Activated CD4-positive, CD25-positive, alpha-beta regulatory T cell treated with anti-CD3 and anti-CD28 coated beads, Interleukin-2, amount 50 U/mL, for 16 hours (primary cell): ENCODE data around the gene ALS2CL.
"Not testable (repeated sequence)": the region's sequence is repeated elsewhere in the genome, so short reads cannot be mapped to it uniquely, and the experiment has no call there.

Experiments used
- DNase-seq: peaks from one replicate; pipeline ENCODE4 v3.0.0-alpha.2; 2020; ENCODE audit warnings: low read depth, low spot score

The ALS2CL gene, protein sequence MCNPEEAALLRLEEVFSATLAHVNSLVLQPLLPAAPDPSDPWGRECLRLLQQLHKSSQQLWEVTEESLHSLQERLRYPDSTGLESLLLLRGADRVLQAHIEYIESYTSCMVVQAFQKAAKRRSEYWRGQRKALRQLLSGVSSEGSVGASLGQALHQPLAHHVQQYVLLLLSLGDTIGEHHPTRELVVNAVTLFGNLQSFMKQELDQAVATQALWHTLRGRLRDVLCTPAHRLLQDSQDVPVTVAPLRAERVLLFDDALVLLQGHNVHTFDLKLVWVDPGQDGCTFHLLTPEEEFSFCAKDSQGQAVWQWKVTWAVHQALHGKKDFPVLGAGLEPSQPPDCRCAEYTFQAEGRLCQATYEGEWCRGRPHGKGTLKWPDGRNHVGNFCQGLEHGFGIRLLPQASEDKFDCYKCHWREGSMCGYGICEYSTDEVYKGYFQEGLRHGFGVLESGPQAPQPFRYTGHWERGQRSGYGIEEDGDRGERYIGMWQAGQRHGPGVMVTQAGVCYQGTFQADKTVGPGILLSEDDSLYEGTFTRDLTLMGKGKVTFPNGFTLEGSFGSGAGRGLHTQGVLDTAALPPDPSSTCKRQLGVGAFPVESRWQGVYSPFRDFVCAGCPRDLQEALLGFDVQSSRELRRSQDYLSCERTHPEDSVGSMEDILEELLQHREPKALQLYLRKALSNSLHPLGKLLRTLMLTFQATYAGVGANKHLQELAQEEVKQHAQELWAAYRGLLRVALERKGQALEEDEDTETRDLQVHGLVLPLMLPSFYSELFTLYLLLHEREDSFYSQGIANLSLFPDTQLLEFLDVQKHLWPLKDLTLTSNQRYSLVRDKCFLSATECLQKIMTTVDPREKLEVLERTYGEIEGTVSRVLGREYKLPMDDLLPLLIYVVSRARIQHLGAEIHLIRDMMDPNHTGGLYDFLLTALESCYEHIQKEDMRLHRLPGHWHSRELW

GRCh38 chr3:46693038-46693891 is at the start of gene ALS2CL:
Gene ALS2CL, minus strand, starts transcription at chr3:46693679. Its CDS starts 4,239 bp downstream, at chr3:46689440.
- peak; percentile 39 for DNase-seq

DNA sequence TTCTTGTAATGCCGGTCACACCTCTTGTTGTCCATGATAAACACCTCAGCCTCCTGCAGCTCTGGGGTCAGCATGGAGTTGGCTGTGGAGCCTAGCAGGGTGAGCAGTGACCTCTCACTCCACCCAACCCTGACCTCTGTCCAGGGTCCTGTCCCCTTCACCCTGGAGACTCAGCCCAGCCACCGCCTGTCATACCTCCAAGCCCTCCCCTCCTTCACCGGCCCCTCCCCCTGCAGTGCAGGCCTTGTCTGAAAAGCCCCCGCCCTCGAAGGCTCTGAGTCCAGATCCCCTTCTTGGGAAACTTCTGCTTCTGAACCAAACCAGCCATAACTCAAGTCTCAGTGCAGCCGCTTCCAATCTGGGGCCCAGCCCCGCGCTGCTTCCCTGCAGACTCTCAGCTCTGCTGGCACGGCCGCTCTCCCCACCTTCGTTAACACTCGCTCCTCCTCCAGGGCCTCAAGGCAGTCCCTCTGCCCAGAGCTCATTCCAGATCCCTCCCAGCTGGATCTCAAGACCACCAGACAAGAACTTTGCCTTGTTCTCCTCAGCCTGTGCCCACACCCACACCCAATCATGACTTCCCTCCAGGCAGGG is 49.6 kb upstream of the ALS2CL start:
- DNase-seq, result no peak

DNA sequence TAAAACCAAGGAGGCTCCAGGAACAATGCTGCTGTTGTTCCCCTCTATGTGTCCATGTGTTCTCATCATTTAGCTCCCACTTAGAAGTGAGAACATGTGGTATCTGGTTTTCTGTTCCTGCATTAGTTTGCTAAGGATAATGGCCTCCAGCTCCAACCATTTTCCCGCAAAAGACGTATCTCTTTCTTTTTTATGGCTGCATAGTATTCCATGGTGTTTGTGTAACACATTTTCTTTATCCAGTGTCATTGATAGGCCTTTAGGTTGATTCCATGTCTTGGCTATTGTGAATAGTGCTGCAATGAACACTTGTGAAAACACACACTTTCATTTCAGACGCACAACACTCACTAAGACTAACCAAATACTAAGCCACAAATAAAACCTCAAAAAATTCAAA is 46.1 kb upstream of the ALS2CL start:
- DNase-seq, result not testable (repeated sequence)

DNA sequence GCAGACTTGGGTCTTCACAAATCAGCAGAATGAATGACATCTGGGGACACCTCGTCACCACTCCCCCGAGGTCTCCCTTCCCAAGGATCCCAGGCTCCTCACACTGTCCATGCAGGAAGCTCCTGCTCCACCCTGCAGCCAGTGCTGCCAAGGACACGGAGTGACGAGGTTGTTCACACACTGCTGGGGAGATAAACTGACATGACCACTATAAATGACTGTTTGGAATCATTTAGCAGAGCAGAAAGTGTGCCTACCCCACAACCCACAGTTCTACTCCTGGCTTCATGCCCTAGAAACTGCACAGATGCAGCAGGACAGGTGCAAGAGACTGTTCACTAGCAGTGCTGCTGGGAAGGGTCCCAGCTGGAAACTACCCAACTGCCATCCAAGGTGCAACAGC is 43.9 kb upstream of the ALS2CL start:
- DNase-seq, result no peak

DNA sequence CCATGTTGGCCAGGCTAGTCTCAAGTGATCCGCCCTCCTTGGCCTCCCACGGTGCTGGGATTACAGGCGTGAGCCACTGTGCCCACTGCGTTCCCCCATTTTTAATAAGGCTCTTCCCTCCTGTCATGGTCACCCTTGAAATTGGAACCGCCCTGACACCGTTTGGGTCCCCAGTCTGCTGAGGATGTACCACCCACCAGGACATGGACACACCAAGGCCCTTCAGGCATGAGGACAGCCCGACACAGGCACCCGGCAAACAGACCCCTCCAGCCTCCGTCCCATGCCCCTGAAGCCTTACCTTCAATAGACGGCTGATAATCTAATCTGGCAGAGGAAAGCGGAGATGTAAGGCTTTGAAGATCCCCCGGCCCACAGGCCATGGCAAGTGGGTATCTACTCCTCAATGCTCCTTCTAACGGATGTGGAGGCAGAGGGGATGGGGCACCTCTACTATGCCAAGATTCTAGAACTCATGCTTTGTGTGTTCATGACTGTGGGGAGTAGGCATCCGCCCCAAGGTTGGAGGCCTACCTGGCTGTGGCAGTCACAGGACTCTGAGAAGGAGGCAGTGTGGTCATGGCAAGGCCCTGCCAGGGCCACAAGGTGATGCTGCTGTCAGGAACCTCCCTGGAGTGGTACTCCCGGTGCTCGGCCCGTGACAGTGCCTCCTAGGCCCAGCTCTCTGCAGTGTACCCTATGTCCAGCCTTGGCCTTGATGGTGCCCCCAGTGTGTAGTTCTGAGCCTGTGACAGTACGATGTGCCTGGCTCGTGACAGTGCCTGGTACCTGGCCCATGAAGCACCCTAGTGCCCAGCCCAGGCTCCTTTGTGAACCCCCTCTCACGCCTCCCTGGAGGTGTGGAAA is 42.8 kb upstream of the ALS2CL start:
- no peak for DNase-seq

- DNase-seq, result no peak
Measured at GRCh38 chr3:46734773-46735172, 41.3 kb upstream of the ALS2CL start.

DNA sequence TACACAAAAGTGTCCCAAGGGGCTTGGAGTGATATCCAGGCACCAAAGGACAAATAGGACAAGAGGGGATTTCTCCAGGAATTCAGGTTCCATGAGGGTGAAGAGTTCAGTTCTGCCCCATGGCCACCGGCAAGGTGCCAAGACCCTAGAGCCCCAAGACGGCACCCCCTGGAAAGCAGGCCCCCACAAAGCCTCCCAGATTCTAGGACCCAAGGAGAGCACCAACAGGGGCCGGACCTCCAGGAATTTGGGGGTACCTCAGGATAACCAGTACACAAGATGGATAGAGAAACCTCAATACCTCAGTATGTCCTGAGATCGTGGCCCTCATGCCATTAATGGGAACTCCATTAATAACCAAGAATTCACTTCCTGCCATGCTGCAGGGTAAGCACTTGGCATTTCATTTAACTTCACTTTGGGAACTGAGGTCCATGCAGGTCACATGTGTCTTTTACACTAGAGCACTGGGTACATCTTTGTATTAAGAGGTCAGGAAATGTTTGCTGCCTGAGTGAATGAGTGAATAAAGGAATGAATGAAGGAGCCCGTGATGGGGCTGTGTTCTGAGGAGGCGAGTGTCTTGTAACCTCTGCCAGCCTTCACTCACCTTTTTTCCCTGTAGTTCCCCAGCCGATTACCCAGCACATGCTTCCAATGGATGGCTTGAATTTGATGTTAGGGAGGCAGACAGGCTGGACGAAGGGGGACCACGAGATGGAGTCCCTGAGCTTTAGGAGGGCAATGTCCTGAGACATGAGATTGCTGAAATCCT is 39.7 kb upstream of the ALS2CL start:
- no peak for DNase-seq

DNA sequence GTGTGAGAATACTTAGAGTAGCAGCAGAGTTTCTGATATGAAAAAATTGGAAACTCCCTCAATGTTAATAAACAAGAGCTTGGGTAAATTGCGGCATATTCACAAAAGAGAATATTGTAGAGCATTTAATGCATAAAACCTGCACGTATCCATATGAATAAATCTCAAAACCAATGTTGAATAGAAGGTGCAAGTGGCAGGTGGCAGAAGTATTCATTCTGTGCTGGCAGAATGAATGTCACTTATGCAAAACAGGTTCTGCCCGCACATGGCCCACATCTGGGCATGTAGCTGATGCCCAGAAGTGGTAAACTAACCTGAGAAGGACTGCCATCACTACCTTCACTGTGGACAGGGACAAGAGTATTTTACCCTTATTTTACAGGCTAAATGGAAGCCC is 38.3 kb upstream of the ALS2CL start:
- no peak for DNase-seq

DNA sequence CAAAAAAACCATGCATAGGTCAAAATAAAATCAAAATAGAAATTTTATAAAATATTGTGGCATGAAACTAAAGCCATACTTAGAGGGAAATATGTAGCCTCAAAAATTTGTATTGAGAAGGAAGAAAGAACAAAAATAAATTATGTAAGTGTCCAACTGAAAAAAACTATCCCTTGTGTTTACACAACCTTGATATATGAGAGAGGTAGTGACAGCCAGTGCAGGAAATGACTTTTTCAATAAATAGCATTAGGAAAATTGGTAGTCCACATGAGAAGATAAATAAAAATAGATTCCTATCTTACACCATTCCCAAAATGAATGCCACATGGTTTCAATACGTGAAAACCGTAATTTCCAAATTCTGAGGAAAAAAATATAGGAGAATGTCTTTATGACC is 37.3 kb upstream of the ALS2CL start:
- DNase-seq, result no peak

DNA sequence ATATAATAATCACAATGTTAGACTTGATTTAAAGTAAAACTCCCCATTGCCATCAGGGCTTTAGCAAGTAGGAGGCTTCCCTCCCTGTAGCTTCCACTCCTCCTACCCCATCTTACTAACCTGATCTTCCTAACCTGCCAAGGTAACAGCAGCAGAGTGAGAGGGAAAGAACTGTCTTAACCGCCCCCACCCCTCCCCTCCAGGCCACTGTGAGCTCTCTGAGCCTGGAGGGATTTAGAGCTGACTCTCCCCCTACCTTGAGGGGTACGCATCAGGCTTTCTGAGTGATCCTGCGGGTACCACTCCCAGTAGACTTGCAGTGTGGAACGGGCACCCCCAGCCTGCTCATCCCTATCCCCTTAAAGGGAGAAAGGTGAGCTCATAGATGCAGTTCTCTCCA is 35.6 kb upstream of the ALS2CL start:
- no peak for DNase-seq

DNA sequence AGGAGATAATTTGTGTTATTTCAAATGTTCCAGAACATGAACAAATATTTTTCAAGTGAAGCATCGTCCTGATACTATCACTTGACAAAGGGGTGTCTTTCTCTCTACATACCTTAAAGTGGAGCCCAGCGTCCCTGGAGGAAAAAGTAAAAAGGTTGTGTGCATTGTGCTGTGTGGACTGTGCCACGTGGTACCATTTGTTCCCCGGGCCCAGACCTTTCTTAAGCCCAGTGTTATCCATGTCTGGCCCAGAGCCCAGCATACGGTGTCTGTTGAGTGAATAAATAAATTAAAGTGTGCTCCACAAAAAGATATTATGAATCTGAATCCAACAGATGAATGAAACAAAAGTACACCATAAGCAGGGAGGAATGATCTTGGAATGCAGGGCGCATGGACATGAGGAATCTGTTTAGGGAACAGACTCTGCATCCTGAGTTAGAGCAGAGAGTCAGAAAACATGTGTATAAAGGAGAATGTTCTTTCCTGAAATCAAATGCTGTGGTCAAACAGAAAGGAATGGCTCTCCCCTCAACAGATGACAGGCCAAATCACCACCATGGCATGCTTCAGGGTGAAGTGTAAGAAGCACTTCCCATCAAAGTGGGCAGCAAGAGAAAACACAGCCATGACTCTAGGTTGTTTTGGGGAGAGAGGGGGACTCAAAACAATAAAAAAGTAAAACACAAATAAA is 32.3 kb upstream of the ALS2CL start:
- DNase-seq, result no peak

- no peak for DNase-seq
Measured at GRCh38 chr3:46724424-46724823, 30.9 kb upstream of the ALS2CL start.

DNA sequence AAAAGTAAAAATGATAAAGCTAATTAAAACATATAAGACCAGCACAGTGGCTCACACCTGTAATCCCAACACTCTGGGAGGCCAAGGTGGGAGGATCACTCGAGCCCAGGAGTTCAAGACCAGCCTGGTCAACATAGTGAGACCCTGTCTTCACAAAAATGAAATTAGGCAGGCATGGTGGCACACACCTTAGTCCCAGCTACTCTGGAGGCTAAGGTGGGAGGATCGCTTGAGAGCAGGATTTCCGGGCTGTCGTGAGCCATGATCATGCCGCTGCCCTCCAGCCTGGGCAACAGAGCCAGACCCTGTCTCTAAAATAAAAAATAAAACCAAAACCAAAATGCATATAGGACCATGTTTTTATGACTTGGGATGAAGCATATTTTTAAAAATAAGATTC is 29.0 kb upstream of the ALS2CL start:
- no peak for DNase-seq

DNA sequence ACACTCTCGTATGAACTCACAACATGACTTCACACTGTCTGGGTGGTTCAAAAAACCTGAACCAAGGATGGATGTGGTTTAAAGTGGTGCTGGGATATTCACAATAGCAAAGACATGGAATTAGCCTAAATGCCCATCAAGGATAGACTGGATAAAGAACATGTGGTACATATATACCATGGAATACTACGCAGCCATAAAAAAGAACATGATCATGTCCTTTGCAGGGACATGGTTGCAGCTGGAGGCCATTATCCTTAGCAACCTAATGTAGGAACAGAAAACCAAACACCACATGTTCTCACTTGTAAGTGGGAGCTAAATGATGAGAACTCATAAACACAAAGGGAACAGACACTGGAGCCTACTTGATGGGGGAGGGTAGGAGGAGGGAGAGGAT is 27.5 kb upstream of the ALS2CL start:
- DNase-seq, result no peak

DNA sequence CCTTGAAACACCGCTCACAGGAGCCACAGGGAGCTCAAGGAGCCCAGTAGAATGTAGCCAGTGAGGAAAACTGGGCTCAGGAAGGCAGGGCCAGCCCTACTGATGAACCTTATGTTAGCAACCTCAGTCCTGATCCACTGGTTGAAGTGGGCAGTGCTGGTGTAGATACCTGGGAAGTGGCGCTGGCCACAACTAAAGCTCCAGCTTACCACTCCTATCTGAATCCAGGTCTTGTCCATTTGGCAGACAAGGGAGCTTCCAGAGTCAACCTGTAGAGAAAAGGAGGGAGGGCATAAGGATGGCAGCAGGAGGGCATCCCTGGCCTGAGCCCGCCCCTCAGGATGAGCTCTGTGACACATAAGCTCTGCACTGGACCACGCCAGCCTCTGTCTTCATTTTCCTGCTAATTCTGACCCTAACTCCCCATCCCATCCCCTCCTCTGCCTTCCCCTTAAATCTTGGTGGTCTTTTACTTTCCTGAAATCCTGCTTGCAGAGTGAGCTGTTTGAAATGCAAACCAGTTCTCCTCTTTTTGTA is 26.3 kb upstream of the ALS2CL start:
- no peak for DNase-seq

DNA sequence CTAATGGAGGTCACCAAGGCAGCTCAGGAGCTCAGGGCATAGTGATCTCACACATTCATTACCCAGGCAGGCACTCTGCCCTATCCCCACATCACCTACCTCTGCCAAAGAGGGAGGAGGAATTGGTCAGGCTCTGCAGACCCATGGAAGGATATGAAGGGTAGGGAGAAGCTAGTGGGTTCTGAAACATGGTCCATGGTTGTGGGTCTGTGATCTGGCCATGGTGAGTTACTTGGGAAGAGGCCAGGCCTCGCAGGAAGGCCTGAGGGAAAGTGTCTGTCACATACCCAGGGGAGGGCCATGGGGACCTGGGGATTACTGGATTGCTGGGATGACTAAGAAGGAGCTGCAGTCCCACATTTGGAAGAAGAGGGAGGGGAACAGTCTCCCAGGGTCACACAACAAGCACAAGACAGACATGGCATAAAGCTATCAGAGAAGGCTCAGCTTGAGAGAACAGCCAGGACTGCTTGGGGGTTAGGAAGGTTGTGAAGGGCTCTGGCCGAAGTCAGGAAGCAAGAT is 25.6 kb upstream of the ALS2CL start:
- no peak for DNase-seq

DNA sequence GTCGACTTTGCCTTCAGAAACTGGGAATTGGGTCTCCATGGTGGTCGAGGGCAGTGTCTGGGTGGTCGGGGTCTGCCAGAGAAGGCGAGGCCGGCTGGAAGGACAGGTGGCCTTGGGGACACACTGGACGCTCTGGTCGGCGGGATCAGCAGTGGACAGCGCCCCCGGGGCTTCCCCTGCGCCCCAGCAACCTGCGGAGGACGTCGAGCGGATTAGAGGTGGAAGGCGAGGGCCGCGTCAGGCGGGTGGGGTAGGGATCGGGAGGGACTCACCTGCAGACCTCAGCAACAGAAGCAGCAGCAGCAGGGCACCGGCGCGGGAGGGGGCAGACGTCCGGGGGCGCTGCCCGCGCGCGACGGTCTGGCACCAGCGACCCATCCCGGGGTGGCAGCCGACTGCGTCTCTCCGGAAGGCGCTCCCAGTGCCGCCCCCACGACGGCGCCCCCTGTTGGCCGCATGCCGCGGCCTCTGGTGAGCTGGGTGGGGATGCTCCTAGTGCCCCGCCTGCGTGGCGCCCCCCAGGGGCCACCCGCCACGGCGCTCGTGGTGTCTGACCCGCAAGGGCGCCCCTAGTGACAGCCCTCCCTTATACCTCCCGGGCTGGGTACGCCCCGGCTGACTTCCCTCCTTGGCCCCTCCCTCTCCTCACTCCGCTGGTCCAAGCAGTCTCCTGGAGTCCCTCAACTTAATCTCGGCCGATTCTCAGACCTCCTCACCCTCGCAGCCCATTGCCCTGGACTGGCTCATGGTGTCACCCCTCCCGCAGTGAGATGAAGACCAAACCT is 24.2 kb upstream of the ALS2CL start, which contains the start of gene PRSS50:
PRSS50 (minus strand) TSS at position 423 of the 785 bp plus-strand sequence; CDS start at position 378, 45 bp downstream.
- DNase-seq, result no peak
